HG03064 (cell line): ENCODE results near the gene TJP3.
"Not testable (repeated sequence)": the region's sequence is repeated elsewhere in the genome, so short reads cannot be mapped to it uniquely, and the experiment has no call there.

Experiments used
- ATAC-seq: cut with Tn5 transposase; IDR thresholded peaks from one replicate; pipeline ENCODE4 v1.9.1; 2021; ENCODE audit warnings: low read depth; ENCODE audit not compliant: unreplicated experiment

The TJP3 gene

GRCh38 chr19:3765757-3766156, 57.6 kb downstream of the TJP3 start:
- ATAC-seq: not testable (repeated sequence)

GRCh38 chr19:3766520-3766919, 58.3 kb downstream of the TJP3 start:
- no peak for ATAC-seq

GRCh38 chr19:3767050-3767449, 58.9 kb downstream of the TJP3 start:
- ATAC-seq: no peak

GRCh38 chr19:3768015-3768747, 60.0 kb downstream of the TJP3 start:
- no peak for ATAC-seq

GRCh38 chr19:3768748-3769099, 60.5 kb downstream of the TJP3 start:
- ATAC-seq: no peak

GRCh38 chr19:3769494-3769893, 61.3 kb downstream of the TJP3 start:
- no peak for ATAC-seq

- no peak for ATAC-seq
Observed at GRCh38 chr19:3770136-3770999, 62.2 kb downstream of the TJP3 start.

GRCh38 chr19:3771000-3771905, 63.1 kb downstream of the TJP3 start:
- ATAC-seq: no peak

- no peak for ATAC-seq
Observed at GRCh38 chr19:3771906-3772455, 63.8 kb downstream of the TJP3 start, which contains the start of gene RAX2. Gene RAX2 (minus strand): TSS chr19:3772228. CDS start chr19:3771742, 486 bp downstream.

- ATAC-seq: no peak
Observed at GRCh38 chr19:3773814-3774515, 65.8 kb downstream of the TJP3 start.

- ATAC-seq: no peak
Observed at GRCh38 chr19:3774621-3775373, 66.6 kb downstream of the TJP3 start.

GRCh38 chr19:3775374-3775711, 67.2 kb downstream of the TJP3 start:
- ATAC-seq: no peak

GRCh38 chr19:3775831-3776230, 67.6 kb downstream of the TJP3 start:
- no peak for ATAC-seq

GRCh38 chr19:3776479-3777040, 68.4 kb downstream of the TJP3 start:
- no peak for ATAC-seq

- no peak for ATAC-seq
Observed at GRCh38 chr19:3778104-3778867, 70.1 kb downstream of the TJP3 start.

- ATAC-seq: no peak
Observed at GRCh38 chr19:3778899-3779723, 70.9 kb downstream of the TJP3 start.

- ATAC-seq: no peak
Observed at GRCh38 chr19:3780786-3781304, 72.7 kb downstream of the TJP3 start.
